Effector memory CD4-positive, alpha-beta T cell (primary cell): ENCODE results near the gene SPDYE4.

Source experiments
- DNase-seq, 3 donors: peaks; one replicate each; pipeline ENCODE4 v3.0.0-alpha.2; 2020
- H3K27ac ChIP-seq: 2 replicates; pipeline ENCODE4 v1.7.0; 2013; ENCODE audit warnings: mild to moderate bottlenecking, low read length, moderate library complexity; ENCODE audit not compliant: insufficient read depth, poor library complexity, severe bottlenecking
- H3K27me3 ChIP-seq: replicated peaks from 2 replicates; pipeline ENCODE4 v1.7.0; 2013; ENCODE audit warnings: mild to moderate bottlenecking, low read length; ENCODE audit not compliant: insufficient read depth, control insufficient read depth, poor library complexity, severe bottlenecking
- H3K36me3 ChIP-seq: 2 replicates; pipeline ENCODE4 v1.7.0; 2013; ENCODE audit warnings: mild to moderate bottlenecking, low read length, moderate library complexity; ENCODE audit not compliant: control insufficient read depth, insufficient read depth
- H3K4me1 ChIP-seq: 2 replicates; pipeline ENCODE4 v1.7.0; 2013; ENCODE audit warnings: low read length, mild to moderate bottlenecking; ENCODE audit not compliant: control insufficient read depth, insufficient read depth, poor library complexity, severe bottlenecking
- H3K4me3 ChIP-seq: 2 replicates; pipeline ENCODE4 v1.7.0; 2013; ENCODE audit warnings: low read length, low read depth, mild to moderate bottlenecking; ENCODE audit not compliant: insufficient read depth, poor library complexity, severe bottlenecking
- H3K9me3 ChIP-seq: 2 replicates; pipeline ENCODE4 v1.7.0; 2013; ENCODE audit warnings: mild to moderate bottlenecking, low read length, moderate library complexity; ENCODE audit not compliant: control insufficient read depth

SPDYE4 gene

DNA sequence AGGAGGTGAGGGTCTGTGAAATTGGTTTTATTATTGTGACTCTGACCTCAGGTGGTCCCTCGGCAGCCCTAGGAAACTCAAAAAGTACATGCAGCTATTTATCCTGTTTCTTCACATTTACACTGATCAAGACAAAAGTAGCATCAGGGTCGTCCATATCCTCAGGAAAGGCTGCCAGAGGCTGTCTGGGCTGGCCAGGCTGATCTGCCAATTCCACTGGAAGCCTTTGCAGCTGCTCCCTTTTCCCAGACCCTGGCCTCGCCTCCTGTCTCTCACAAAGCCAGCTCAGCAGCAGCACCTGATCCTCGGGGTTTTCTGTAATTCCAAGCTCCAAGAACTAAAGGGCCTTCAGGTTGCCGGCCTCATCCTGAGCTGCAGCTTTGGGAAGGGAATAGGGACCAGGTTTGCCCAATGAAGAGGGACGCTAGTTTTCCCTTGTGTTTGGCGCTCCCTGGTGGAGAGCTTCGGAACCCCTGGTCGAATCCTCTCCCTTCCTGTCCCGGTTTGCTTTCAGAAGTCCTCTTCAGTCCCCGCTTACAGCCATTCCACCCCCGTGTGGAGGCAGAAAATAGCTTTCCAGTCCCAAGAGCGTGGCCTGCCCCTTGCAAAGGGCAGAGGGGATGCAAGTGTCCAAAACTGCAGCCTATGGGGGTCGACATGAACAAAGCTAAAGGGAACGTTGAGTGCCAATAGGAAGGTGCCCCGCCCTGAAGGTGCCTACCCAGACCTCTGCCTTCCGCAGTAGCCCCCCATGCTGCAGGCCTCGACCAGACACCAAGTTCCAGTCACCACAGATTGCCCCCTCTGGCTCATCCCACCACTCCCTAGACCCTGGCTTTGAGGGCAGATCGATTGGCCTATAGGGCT, 27.4 kb upstream of the SPDYE4 start:
- H3K4me1 ChIP-seq = peaks cover 4% of the 10 kb centered on the region
- no peaks in the 10 kb centered on the region for H3K9me3 ChIP-seq
- DNase-seq = peak; percentile 8 to 40 (median 20)
- H3K27ac ChIP-seq = no peak overlapping the region
- H3K27me3 ChIP-seq = no peaks in the 10 kb centered on the region
- no peaks in the 10 kb centered on the region for H3K36me3 ChIP-seq
- no peak overlapping the region for H3K4me3 ChIP-seq

DNA sequence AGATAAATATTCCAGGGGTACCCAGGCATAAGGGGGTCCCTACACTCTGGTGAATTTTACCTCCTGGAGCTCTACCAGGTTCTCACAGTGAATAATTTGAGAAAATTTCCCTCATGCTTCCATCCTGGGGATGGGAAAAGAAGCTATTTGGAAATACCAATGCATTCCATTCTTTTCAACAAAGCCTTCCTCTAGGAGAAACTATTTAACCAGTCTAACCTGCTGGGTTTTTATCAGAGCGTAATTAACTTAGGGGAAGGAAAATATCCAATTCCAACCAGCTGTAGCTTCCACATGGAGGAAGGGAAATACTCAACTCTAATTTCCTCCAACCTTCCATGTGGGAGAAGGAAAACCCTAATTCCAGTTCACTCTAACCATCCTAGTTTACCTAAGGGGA, 23.8 kb upstream of the SPDYE4 start:
- DNase-seq = no peak
- Histone ChIP-seq H3K4me1 (peaks cover 4% of the 10 kb centered on the region), H3K4me3 (no peak overlapping the region), H3K36me3 (no peaks in the 10 kb centered on the region), H3K9me3 (no peaks in the 10 kb centered on the region), H3K27me3 (no peaks in the 10 kb centered on the region), H3K27ac (no peak overlapping the region)

- DNase-seq = no peak
- Histone ChIP-seq H3K4me3 (no peak overlapping the region), H3K27me3 (no peaks in the 10 kb centered on the region)
Measured at GRCh38 chr17:8781776-8782175, 23.4 kb upstream of the SPDYE4 start.

DNA sequence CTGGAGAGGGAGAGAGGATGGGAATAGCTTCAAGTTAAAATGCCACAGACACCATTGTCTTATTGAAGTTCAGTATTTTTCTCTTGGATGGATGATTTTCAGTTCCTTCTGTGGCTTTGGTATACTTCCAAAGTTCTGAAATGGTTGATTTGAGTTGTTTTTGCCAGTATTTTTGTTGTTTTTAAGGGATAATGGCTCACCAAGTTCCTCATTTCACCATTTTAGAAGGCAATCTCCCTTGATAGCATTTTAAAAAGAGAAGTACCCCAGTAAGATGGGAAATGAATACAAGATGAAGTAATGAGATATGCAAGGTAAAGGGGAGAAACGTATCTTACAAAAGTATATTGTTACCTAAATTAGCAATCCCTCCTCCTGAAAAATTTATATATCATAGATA, 18.5 kb upstream of the SPDYE4 start:
- Histone ChIP-seq H3K27me3 (no peaks in the 10 kb centered on the region), H3K4me3 (no peak overlapping the region), H3K27ac (no peak overlapping the region), H3K36me3 (no peaks in the 10 kb centered on the region), H3K4me1 (no peaks in the 10 kb centered on the region), H3K9me3 (no peaks in the 10 kb centered on the region)
- DNase-seq = no peak

More at GRCh38 chr17:8781776-8782175, 23.4 kb upstream of the SPDYE4 start:
- H3K4me1 ChIP-seq = peaks cover 4% of the 10 kb centered on the region
- no peaks in the 10 kb centered on the region for H3K36me3 ChIP-seq
- H3K27ac ChIP-seq = no peak overlapping the region
- H3K9me3 ChIP-seq = no peaks in the 10 kb centered on the region

DNA sequence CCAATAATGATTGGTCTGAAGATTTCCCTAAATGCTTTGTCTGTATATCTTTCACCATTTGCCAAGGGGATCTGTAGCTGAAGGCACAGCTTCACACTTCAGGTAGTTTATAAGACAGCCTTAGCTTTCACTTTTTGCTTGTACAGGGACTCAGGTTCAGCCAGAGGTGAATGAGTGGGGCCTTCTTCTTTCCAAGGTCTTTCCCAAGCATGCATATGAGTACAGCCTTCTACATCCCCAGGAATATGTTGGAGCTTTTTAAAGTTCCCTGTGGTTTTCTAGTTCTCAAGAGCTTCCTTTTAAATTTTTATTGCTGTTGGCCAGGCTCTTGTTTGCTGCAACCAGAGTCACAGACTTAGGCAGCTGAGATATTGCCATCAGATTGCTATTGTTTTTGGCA, 17.9 kb upstream of the SPDYE4 start:
- H3K36me3 ChIP-seq = no peaks in the 10 kb centered on the region
- H3K4me3 ChIP-seq = no peak overlapping the region
- H3K4me1 ChIP-seq = no peaks in the 10 kb centered on the region
- no peak overlapping the region for H3K27ac ChIP-seq
- no peaks in the 10 kb centered on the region for H3K9me3 ChIP-seq
- DNase-seq = no peak
- H3K27me3 ChIP-seq = no peaks in the 10 kb centered on the region

- no peaks in the 10 kb centered on the region for H3K4me1 ChIP-seq
- no peak for DNase-seq
- no peaks in the 10 kb centered on the region for H3K9me3 ChIP-seq
- no peak overlapping the region for H3K27ac ChIP-seq
- H3K36me3 ChIP-seq = no peaks in the 10 kb centered on the region
- H3K4me3 ChIP-seq = no peak overlapping the region
- H3K27me3 ChIP-seq = no peaks in the 10 kb centered on the region
Measured at GRCh38 chr17:8766731-8767130, 8.4 kb upstream of the SPDYE4 start.

- Histone ChIP-seq H3K4me3 (no peak overlapping the region), H3K4me1 (no peaks in the 10 kb centered on the region), H3K27me3 (no peaks in the 10 kb centered on the region)
Measured at GRCh38 chr17:8762012-8762411, 3.7 kb upstream of the SPDYE4 start.

GRCh38 chr17:8757189-8757588, 1.2 kb downstream of the SPDYE4 start:
- Histone ChIP-seq H3K27me3 (peaks cover 3% of the 10 kb centered on the region), H3K4me1 (no peaks in the 10 kb centered on the region), H3K36me3 (no peaks in the 10 kb centered on the region), H3K9me3 (no peaks in the 10 kb centered on the region), H3K4me3 (no peak overlapping the region), H3K27ac (no peak overlapping the region)
- no peak for DNase-seq

More at GRCh38 chr17:8762012-8762411, 3.7 kb upstream of the SPDYE4 start:
- no peaks in the 10 kb centered on the region for H3K9me3 ChIP-seq
- no peak overlapping the region for H3K27ac ChIP-seq
- DNase-seq = no peak
- H3K36me3 ChIP-seq = no peaks in the 10 kb centered on the region

GRCh38 chr17:8755590-8756255, 2.6 kb downstream of the SPDYE4 start:
- no peaks in the 10 kb centered on the region for H3K9me3 ChIP-seq
- H3K27me3 ChIP-seq = peaks cover 3% of the 10 kb centered on the region
- H3K36me3 ChIP-seq = no peaks in the 10 kb centered on the region
- H3K27ac ChIP-seq = no peak overlapping the region
- DNase-seq = no peak
- no peaks in the 10 kb centered on the region for H3K4me1 ChIP-seq
- H3K4me3 ChIP-seq = no peak overlapping the region

DNA sequence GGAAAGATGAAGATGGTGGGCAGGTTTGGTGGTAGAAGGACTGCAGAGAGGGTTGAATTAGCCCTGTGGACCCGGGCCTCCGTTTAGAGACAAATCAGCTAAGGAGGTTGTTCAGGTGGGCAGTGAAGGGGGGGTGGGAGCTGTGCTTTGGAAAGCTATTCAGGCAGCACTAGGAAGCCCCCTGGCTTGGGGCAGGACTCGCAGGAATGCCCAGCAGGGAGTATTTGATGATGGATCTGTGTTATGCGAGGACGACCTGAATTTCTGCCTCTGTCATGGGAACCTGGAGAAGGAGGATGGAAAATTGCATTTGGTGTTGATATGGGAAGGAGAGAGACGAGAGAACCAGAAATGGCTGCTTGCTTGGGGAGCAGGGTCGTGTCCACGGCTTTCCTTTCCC, 3.5 kb downstream of the SPDYE4 start:
- H3K36me3 ChIP-seq = no peaks in the 10 kb centered on the region
- no peaks in the 10 kb centered on the region for H3K4me1 ChIP-seq
- peaks cover 3% of the 10 kb centered on the region for H3K27me3 ChIP-seq
- H3K27ac ChIP-seq = no peak overlapping the region
- no peak overlapping the region for H3K4me3 ChIP-seq
- H3K9me3 ChIP-seq = no peaks in the 10 kb centered on the region
- no peak for DNase-seq
